GM10248 (cell line): ENCODE data around the gene HS3ST5.

ENCODE experiments used
- CTCF ChIA-PET: fragments of 300-600 bp; sonication (Branson Sonifier 250); formaldehyde crosslinking; extraction: SDS; loops from one replicate; lab custom pipeline; 2021; ENCODE audit warnings: antibody characterized with exemption; lab: Yijun Ruan, JAX
- POLR2A ChIA-PET: fragments of 350-650 bp; sonication (Branson Sonifier 250); formaldehyde crosslinking; extraction: SDS; loops from one replicate; lab custom pipeline; 2020; ENCODE audit warnings: antibody characterized with exemption; lab: Yijun Ruan, JAX
- DNase-seq: peaks from one replicate; pipeline ENCODE4 v3.0.0; 2012; ENCODE audit errors: extremely low spot score
- TF ChIP-seq, protein P1 (sequence below): IDR thresholded peaks from 2 replicates; pipeline ENCODE4 v1.5.1; 2012; ENCODE audit warnings: mild to moderate bottlenecking, low read depth; ENCODE audit errors: extremely low read depth, missing control alignments, control extremely low read depth

Gene HS3ST5

DNA sequence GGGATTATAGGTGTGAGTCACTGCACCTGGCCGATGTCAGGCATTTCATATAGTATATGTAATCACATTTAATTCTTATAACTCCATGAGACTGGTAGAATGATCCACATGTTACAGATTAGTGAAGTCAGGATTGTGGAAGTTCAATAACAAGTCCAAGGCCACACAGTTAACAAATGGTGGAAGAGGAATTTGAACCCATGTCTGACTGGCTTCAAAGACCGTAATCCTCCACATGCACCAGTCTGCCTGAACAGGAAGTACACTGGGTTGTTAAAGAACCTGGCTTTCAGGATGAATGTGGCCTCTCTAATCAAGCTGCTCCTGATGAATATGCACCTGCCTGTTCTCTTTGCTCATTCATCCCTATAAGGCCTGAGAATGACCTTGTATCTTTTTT is 249.9 kb downstream of the HS3ST5 start:
- CTCF ChIA-PET, result interaction anchor here (4.0 kb wide), 1 partner anchor 16 kb away, joined by 19 read pairs; no protein-coding TSS in a partner anchor
- no peak for DNase-seq
- TF ChIP-seq, protein P1, sequence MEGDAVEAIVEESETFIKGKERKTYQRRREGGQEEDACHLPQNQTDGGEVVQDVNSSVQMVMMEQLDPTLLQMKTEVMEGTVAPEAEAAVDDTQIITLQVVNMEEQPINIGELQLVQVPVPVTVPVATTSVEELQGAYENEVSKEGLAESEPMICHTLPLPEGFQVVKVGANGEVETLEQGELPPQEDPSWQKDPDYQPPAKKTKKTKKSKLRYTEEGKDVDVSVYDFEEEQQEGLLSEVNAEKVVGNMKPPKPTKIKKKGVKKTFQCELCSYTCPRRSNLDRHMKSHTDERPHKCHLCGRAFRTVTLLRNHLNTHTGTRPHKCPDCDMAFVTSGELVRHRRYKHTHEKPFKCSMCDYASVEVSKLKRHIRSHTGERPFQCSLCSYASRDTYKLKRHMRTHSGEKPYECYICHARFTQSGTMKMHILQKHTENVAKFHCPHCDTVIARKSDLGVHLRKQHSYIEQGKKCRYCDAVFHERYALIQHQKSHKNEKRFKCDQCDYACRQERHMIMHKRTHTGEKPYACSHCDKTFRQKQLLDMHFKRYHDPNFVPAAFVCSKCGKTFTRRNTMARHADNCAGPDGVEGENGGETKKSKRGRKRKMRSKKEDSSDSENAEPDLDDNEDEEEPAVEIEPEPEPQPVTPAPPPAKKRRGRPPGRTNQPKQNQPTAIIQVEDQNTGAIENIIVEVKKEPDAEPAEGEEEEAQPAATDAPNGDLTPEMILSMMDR, result no peak
- POLR2A ChIA-PET, result no interaction called here

DNA sequence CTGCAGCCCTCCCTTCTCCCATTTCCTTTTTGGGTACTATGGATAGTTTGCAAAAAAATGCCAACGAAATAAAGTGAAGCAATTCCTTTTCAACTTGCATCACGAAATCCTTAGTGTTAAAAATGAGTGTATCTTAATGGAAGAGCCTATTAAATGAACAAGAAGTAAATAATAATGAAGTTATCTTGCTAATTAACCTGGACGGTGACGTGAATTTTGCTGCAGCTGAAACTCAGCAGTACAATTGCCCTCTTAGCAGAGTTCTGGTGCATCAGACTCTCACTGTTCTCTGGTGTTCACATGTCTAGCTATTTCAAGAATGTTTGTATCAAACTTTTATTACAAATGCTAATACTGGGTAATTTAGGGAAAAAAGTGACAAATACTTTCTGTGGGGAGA is 252.2 kb downstream of the HS3ST5 start:
- DNase-seq, result no peak
- ChIA-PET POLR2A (no interaction called here), CTCF (interaction anchor here (1.5 kb wide), 1 partner anchor 17 kb away, joined by 3 read pairs; no protein-coding TSS in a partner anchor)
- TF ChIP-seq, protein P1, result no peak

DNA sequence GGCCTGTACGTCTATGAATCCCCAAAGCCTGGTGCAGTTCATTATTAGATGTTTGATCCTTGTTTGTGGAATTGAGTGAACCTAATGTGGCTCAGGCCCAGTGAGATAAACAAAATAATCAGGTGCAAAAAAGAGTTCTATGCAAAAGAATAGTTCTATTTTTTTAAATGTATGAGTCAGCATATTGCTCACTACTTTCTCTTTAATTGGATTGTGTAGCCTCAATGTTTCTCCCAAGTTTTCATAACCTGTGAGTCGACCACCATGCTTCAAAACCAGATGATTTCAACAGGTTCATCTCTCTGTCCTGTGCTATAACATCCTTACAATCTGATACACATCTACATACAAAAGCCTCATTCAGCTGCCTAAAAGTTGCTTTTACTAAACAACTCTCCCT is 255.3 kb downstream of the HS3ST5 start:
- TF ChIP-seq, protein P1, result no peak
- no peak for DNase-seq
- CTCF ChIA-PET, result interaction anchor here (1.0 to 1.6 kb wide), 4 partner anchors 10 to 21 kb away, joined by 3 to 5 read pairs (median 4); no protein-coding TSS in a partner anchor
- POLR2A ChIA-PET, result no interaction called here

DNA sequence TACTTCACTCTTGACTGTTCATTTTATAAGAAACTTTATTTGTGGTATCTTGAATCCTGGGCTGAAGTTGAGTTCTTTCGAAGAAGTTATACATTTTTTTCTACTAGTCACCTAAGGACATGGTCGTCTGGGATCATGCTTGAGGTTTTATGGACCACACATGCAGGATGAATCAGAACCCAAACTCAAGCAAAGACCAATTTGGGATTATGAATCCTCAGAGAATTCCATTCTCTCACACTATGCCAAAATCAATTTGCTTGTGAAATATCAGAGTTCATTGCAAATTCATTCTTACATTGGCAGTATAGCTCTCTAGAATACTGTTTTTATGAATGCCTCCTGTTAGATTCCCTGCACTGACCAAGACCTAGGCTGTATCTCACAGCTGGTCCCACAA is 257.6 kb downstream of the HS3ST5 start:
- TF ChIP-seq, protein P1, result no peak
- ChIA-PET POLR2A (no interaction called here), CTCF (no interaction called here)
- no peak for DNase-seq

DNA sequence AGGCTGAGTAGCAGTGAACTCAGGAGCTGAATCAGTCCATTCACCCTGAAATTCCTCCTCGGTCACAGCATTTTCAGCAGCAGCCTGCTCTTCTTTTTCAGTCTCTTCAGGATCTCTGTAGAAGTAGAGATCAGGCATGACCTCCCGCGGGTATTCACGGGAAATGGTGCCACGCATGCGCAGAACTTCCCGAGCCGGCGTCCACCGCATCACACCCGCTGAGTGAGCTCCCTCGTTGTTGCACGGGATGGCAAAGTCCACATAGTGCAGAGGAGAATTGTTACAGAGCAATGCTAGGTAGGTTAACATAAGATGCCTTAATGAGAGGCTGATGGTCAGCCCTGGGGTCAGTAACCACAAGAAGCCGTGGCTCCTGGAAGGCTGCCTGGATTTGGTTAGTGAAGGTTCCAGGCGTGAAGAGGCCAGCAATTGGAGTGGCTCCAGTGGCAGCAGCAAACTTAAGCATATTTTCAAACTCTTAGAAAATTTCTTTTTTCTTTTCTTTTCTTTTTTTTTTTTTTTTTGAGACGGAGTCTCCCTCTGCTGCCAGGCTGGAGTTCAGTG is 258.4 kb downstream of the HS3ST5 start:
- no peak for DNase-seq
- TF ChIP-seq, protein P1, result no peak
- CTCF ChIA-PET, result no interaction called here
- POLR2A ChIA-PET, result no interaction called here

DNA sequence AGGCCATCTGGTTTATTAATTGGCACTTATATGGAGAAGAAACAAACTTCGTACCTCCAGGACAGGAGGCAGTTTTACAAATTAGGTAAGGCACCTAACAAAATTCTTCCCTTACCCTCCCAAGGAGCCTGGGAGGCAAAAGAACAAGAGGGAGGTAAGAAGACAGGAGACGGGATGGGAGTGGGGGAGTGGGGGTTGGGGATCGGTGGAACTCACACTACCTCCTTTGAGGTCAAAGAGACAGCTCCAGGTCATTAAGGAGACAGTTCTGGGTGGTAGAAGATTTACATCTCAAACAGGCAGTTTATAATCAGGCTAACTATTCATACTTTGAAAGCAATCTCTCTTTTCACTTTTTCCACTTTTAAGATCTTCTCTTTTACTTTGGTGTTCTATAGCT is 259.6 kb downstream of the HS3ST5 start:
- ChIA-PET CTCF (no interaction called here), POLR2A (no interaction called here)
- no peak for DNase-seq
- TF ChIP-seq, protein P1, result no peak
